GM12878 (cell line): Measurements from ENCODE around the gene FRS3. TPM values are rescaled to one million over a fixed set of nuclear protein-coding genes. Genes with fewer than 3 reads are reported as not detected.

Experiments used
- BCL11A ChIP-seq: IDR thresholded peaks from 2 replicates; pipeline ENCODE4 v1.6.1; 2011; ENCODE audit warnings: low read depth, low read length
- CBX5 ChIP-seq: sonication (generic); IDR thresholded peaks from 2 replicates; pipeline ENCODE4 v1.6.1; 2016; ENCODE audit warnings: low read depth, moderate library complexity, mild to moderate bottlenecking, inconsistent platforms
- CTCF ChIP-seq, 3 experiments: IDR thresholded peaks in 2 of 3; conservative IDR thresholded peaks in 1 of 3; 2 replicates each; pipeline ENCODE4 v1.5.1; 2011; ENCODE audit warnings: low read depth in 3 of 3, low read length in 3 of 3, mild to moderate bottlenecking in 3 of 3, control low read depth in 2 of 3, moderate library complexity in 2 of 3, inconsistent platforms in 1 of 3, mixed read lengths in 1 of 3; ENCODE audit not compliant: control insufficient read depth in 2 of 3, insufficient read depth in 1 of 3; ENCODE audit errors: extremely low read depth in 1 of 3
- DPF2 ChIP-seq: fragments of 450-650 bp; IDR thresholded peaks from 2 replicates; pipeline ENCODE4 v1.6.1; 2017; ENCODE audit warnings: mild to moderate bottlenecking
- EP300 ChIP-seq, 2 experiments: fragments of 150-350 bp in 1 of 2; IDR thresholded peaks; 2 replicates each; pipeline ENCODE4 v1.6.1; 2011 to 2012; ENCODE audit warnings: low read depth in 2 of 2, low read length in 2 of 2, borderline replicate concordance in 1 of 2, improper control_type of control experiment in 1 of 2, inconsistent platforms in 1 of 2; ENCODE audit not compliant: control insufficient read depth in 1 of 2
- IRF3 ChIP-seq: fragments of 450-650 bp; IDR thresholded peaks from 2 replicates; pipeline ENCODE4 v1.6.1; 2014; ENCODE audit warnings: mild to moderate bottlenecking
- KAT2A ChIP-seq: conservative IDR thresholded peaks from 2 replicates; pipeline ENCODE4 v1.6.1; 2011; ENCODE audit warnings: low read depth, low read length; ENCODE audit not compliant: control insufficient read depth
- LARP7 ChIP-seq: fragments of 450-650 bp; IDR thresholded peaks from 2 replicates; pipeline ENCODE4 v1.6.1; 2017; ENCODE audit warnings: mild to moderate bottlenecking
- MTA3 ChIP-seq: IDR thresholded peaks from 2 replicates; pipeline ENCODE4 v1.6.1; 2012; ENCODE audit warnings: low read length, inconsistent platforms, borderline replicate concordance
- SIX5 ChIP-seq: IDR thresholded peaks from 2 replicates; pipeline ENCODE4 v1.6.1; 2011; ENCODE audit warnings: mild to moderate bottlenecking, low read depth, low read length, moderate library complexity; ENCODE audit not compliant: severe bottlenecking
- STAT3 ChIP-seq: IDR thresholded peaks from 2 replicates; pipeline ENCODE4 v1.6.1; 2011; ENCODE audit warnings: low read depth, low read length, improper control_type of control experiment
- YBX1 ChIP-seq: fragments of 450-650 bp; IDR thresholded peaks from 2 replicates; pipeline ENCODE4 v1.6.1; 2016; ENCODE audit warnings: antibody characterized with exemption
- ZNF217 ChIP-seq: fragments of 450-650 bp; IDR thresholded peaks from 2 replicates; pipeline ENCODE4 v1.6.1; 2017; ENCODE audit warnings: antibody characterized with exemption, mild to moderate bottlenecking
- ZNF687 ChIP-seq: fragments of 450-650 bp; IDR thresholded peaks from 2 replicates; pipeline ENCODE4 v1.6.1; 2017; ENCODE audit warnings: mild to moderate bottlenecking, moderate library complexity
- polyA plus RNA-seq, 11 experiments: library from polyadenylated mRNA; depleted of rRNA in 4 of 11; unstranded in 6 of 11; stranded (reverse) in 5 of 11; fragments of >200 nt; fragmentation: Nextera tagmentation in 4 of 11; fragmentation: Illumina TruSeq in 1 of 11; extraction: Ambion mirVana in 4 of 11; extraction: Trizol in 1 of 11; gene quantifications; 1 replicate in 1 of 11; 2 replicates in 10 of 11; pipeline versions ENCODE4 v1.2.1 to v1.2.3, GENCODE V29; 2011 to 2016; ENCODE audit warnings: inconsistent platforms in 2 of 11, missing spikeins in 2 of 11, low read depth in 1 of 11
- total RNA-seq, 4 experiments: library from RNA; depleted of rRNA in 3 of 4; stranded (reverse); fragments of >200 nt in 3 of 4; fragmentation: Illumina TruSeq in 1 of 4; extraction: Trizol in 1 of 4; gene quantifications; 2 replicates each; pipeline versions ENCODE4 v1.2.1 to v1.2.3, GENCODE V29; 2013 to 2021
- TF ChIP-seq, protein P1 (sequence below): fragments of 150-350 bp; IDR thresholded peaks from 2 replicates; pipeline ENCODE4 v1.6.1; 2014; ENCODE audit warnings: mild to moderate bottlenecking, low read depth, low read length
- TF ChIP-seq, protein P2 (sequence below): fragments of 450-650 bp; IDR thresholded peaks from 2 replicates; pipeline ENCODE4 v1.6.1; 2018; ENCODE audit warnings: borderline replicate concordance, mild to moderate bottlenecking; ENCODE audit not compliant: partially characterized antibody
- TF ChIP-seq, protein P3 (sequence below): IDR thresholded peaks from 2 replicates; pipeline ENCODE4 v1.6.1; 2011; ENCODE audit warnings: low read depth, mild to moderate bottlenecking, low read length, moderate library complexity, borderline replicate concordance; ENCODE audit errors: extremely low read depth

Gene FRS3
- total and polyA plus RNA-seq, 10 of the 15 experiments (the other 5 are each of a cell fraction or from before 2014, with no cell fraction given), result 0.05 to 3.4 (median 1.5) TPM

DNA sequence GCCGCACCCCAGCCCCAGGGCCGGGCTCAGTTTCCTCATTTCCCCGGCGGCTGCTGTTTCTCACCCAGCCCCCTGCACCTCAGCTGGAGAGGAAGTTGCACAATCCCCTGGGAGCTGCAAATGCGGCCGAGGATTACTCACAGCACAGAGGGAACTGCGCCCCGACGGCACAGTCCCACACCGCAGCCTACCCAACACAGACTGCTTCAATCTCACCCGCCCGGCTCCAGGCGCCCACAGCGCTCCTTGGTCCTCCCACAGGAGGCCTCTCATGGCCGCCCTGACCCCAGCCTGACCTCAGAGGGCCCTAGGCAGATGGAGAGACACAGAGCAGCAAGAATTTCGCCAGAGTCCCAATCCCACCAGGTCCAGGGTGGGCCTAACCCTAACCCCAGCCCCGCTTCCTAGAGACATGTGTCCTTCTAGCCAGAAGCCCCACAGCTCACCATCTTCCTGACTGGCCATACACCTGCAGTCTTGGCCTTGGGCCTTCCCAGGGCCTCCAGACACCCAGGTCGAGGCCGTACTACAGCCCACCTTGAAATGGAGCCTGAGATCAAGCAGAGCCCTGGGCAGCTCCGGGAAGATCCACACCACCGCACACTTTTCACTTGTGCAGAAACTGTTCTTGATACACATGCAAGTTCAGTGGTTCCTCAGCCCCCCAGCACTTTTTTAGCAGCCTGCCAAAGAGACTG lies 56.0 kb downstream of the FRS3 start (continued):
- TF ChIP-seq, protein P1, sequence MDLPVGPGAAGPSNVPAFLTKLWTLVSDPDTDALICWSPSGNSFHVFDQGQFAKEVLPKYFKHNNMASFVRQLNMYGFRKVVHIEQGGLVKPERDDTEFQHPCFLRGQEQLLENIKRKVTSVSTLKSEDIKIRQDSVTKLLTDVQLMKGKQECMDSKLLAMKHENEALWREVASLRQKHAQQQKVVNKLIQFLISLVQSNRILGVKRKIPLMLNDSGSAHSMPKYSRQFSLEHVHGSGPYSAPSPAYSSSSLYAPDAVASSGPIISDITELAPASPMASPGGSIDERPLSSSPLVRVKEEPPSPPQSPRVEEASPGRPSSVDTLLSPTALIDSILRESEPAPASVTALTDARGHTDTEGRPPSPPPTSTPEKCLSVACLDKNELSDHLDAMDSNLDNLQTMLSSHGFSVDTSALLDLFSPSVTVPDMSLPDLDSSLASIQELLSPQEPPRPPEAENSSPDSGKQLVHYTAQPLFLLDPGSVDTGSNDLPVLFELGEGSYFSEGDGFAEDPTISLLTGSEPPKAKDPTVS, result no peak
- TF ChIP-seq, protein P2, sequence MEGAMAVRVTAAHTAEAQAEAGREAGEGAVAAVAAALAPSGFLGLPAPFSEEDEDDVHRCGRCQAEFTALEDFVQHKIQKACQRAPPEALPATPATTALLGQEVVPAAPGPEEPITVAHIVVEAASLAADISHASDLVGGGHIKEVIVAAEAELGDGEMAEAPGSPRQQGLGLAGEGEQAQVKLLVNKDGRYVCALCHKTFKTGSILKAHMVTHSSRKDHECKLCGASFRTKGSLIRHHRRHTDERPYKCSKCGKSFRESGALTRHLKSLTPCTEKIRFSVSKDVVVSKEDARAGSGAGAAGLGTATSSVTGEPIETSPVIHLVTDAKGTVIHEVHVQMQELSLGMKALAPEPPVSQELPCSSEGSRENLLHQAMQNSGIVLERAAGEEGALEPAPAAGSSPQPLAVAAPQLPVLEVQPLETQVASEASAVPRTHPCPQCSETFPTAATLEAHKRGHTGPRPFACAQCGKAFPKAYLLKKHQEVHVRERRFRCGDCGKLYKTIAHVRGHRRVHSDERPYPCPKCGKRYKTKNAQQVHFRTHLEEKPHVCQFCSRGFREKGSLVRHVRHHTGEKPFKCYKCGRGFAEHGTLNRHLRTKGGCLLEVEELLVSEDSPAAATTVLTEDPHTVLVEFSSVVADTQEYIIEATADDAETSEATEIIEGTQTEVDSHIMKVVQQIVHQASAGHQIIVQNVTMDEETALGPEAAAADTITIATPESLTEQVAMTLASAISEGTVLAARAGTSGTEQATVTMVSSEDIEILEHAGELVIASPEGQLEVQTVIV, result peak; percentile 39
- TF ChIP-seq DPF2 (peak; percentile 94), YBX1 (peak; percentile 87), SIX5 (no peak), ZNF687 (peak; percentile 79), KAT2A (no peak), MTA3 (no peak; the same call in 1 of the 2 replicates), BCL11A (peak; percentile 81), CTCF (IDR thresholded peaks at IDR 0.05 in 2 of 3, conservative IDR thresholded peaks at IDR 0.05 in 1 of 3; ENCODE audit: control insufficient read depth in 2 of 3, extremely low read depth in 1 of 3, insufficient read depth in 1 of 3, low read depth in 3 of 3, low read length in 3 of 3) (no peak), IRF3 (no peak), STAT3 (0 out of 2 replicates have a peak, but pooled peaks have one; percentile 13), LARP7 (peak; percentile 58; the same call in 1 of the 2 replicates), ZNF217 (peak; percentile 50; the same call in 1 of the 2 replicates), CBX5 (no peak), EP300 (IDR thresholded peaks at IDR 0.05; ENCODE audit: borderline replicate concordance in 1 of 2, control insufficient read depth in 1 of 2, low read depth in 2 of 2, low read length in 2 of 2) (peak; percentile 41 to 60; a peak in 2 of 4 replicates)
- TF ChIP-seq, protein P3, sequence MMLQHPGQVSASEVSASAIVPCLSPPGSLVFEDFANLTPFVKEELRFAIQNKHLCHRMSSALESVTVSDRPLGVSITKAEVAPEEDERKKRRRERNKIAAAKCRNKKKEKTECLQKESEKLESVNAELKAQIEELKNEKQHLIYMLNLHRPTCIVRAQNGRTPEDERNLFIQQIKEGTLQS, result no peak
